GM21390 (cell line): Measurements from ENCODE around the gene MFAP4.

Experiments used
- ATAC-seq: cut with Tn5 transposase; IDR thresholded peaks from one replicate; pipeline ENCODE4 v1.9.1; 2021; ENCODE audit not compliant: unreplicated experiment

MFAP4 gene

DNA sequence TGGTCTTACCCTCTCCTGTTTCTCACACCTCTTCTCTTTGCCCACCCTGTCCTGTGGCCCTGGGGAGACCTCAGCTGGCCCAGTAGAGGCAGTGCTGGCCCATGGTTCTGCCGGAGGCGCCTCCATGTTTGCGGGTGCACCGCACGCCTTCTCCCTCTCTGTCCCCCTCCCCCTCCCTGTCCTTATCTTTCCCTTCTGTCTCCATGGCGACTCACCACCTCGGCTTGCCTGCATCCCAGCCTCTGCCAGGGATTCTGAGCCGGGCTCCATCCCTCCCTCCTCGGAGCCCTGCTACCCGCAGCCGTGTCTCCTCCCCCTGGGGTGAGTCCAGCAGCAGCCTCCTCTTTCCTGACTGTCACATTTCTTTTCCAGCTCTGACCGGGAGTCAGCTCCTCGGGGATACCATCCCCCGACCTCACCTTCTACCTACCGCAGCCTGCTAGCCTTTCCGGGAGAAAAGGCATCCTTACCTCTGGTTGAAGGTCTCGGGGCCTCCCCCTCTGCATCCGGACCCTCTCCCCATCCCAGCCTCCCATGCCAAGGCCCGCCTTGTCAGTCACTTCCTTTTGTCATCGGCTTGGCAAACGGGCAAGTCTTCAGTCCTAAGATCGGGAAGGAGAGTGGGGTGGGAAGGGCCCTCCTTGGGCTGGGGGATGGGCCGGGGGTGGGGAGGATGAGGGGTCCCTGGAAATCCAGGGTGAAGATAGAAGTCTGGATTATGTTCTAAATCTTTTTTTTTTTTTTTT, 24.1 kb upstream of the MFAP4 start, which contains the start of gene RNF112:
RNF112 (plus strand) TSS at position 358 of the 746 bp plus-strand sequence; CDS start at position 535, 177 bp downstream.
- no peak for ATAC-seq

DNA sequence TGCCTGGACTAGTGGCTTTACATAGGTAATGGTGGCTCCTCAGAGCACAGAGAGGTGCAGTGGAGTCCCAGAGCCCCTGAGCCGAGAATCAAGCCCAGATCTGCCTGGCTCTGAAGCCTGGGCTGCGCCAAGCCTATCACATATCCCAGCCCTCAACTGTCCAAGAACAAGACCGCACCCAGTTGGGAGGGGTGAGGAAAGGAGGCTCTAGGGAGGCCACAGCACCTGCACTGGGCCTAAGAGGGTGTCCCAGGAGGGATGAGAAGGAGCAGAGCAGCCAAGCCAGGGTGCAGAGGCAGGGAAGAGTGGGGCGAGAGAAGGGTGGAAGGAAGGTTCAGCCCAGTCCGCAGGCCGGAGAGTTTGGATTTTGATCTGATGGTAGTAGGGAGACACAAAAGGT, 23.1 kb upstream of the MFAP4 start:
- no peak for ATAC-seq

DNA sequence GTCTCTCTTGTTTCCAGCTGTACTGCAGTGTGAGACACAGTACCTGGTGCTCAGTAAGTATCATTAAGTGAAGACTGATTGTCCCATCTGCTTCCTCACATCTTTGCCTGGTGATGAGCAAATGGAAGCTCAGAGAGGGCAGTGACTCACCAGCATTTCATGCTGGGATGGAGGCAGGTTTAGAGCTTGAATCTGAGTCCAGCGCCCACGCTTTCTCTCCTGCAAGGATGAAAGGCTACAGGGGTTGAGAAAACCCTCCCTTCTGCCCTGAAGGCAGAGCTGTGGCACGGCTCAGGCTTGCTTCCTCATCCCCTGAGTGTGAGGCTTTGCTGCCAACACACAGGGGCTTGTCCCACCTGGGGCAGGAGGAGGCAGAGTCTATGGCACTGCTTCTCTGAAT, 22.5 kb upstream of the MFAP4 start:
- ATAC-seq, result no peak

DNA sequence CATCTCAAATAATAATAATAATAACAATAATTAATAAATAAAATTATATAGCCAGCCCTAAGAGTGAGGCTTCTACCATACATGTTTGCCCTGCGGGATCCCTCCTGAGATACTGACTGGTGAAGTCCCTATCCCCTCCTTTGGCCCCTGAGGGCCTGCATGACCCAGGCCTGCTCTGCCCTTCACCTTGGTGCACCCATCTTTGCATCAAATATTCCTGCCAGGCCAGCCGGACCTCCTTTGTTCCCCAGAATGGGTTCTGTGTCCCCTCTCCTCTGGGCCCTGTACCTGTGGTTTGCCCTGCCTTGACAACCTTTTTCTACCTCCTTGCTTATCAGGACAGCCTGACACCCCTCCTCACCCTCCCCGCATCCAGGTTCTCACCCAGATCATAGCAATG, 22.1 kb upstream of the MFAP4 start:
- ATAC-seq, result no peak

DNA sequence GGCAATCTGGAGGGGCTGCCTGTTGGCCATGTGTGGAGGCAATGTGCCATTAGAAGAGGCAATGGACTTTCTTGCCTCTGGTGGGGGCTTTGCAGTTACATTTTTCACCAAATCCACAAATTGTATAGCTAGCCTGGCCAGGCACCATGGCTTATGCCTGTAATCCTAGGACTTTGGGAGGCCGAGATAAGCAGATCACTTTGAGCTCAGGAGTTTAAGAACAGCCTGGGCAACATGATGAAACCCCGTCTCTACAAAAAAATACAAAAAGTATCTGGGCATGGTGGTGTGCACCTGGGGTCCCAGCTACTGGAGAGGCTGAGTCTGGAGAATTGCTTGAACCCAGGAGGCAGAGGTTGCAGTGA, 21.3 kb upstream of the MFAP4 start:
- no peak for ATAC-seq

DNA sequence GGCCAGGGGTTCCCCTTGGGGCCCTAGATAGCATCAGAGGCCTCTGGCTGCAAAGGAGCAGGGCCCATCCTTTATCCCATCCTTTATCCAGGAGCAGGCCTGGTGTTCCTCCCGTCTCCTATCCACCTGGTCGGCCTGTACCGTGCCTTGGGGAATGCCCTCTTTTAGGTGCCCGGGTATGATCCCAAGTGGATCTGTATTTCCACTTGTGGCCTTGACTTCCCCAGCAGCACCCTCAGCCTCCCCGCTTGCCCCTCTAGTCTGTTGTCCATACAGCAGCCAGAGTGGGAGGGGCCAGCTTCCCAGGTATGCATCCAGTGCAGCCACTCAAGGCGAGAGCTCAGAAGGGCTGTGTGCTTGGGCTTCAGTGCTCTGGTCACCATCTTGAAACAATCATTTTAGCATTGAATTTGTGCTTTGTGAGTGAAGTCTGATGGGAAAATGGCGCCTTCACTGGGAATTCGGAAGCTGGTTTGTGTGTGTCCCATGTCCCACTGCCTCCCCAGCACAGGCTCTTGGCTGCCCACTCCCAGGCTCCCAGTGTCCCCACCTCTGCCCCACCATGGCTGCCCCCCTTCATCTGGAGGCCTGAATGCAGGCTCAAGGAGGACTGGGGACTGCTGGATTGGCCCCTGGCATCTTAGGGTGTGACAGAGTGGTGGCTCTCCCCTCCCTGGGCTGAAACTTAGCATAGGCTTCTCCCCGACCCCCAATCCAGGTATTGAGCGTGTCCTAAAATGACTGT, 20.8 kb upstream of the MFAP4 start:
- ATAC-seq, result no peak

DNA sequence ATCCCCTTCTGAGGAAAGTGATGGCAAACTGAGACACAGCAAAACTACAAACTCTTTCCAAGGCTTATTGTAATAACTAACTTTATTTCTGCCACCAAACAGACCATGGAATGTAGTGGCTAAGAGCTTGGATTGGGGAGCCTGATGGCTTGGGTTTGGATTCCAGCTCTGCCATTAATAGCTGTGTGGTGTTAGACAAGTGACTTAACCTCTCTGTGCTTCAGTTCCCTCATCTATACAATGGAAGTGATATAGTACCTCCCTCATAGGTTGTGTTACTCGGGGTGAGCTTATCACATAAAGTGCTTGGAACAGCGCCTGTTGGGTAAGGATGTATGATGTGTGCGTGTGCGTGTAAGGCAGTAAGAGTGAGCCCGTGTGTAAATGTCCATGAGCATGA, 18.1 kb upstream of the MFAP4 start:
- no peak for ATAC-seq

DNA sequence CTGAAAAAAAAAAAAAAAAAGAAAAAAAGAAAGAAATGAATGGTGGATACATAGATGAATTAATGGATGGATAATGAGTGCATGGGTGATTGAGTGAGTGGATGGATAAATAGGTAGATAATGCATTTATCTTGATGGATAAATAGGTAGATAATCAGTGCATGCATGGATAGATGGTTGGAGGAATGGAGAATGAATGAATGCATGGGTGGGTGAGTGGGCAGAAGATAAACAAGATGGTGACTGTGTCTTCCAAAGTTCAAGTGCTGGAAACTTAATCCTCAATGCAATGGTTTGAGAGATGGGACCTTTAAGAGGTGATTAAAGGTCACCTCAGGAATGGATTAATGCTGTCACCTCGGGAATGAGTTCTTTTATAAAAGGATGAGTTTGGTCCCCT, 17.3 kb upstream of the MFAP4 start:
- ATAC-seq, result no peak

DNA sequence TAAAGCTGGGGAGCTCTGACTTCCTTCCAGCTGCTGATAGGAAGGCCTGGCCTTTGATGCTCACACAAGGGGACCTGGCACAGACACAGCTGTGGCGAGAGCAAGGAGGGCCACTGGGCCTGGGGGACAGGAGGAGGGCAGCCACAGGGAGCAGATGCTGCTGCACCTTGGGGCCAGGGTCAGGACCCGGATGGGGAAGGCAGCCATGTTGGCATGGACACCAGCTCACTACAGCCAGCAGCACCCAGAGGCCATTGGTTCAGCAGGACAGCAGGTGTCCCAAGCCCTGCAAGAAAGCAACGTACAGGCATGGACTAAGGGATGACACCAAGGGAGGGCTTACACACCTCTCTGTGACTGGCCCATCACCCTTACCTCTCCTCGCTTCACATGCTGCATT, 16.0 kb upstream of the MFAP4 start:
- ATAC-seq, result no peak

DNA sequence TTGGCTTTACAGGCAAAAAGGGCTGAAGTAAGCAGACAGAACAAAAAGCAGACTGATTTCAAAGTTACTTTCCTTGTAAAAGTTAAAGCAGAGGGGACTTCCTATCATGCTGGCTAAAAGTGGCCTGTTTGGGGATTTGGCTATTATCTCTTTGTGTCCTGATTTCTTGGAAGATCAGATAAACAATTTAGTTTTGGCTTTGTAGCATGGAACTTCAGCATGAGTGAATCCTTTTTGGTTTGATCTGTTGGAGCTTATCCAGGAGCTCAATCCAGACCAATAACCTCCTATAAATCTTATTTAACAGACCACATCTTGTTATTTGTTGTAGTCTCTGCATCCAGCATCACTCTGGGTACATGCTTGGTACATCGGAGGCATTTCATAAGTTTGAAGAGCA, 15.2 kb upstream of the MFAP4 start:
- ATAC-seq, result no peak

DNA sequence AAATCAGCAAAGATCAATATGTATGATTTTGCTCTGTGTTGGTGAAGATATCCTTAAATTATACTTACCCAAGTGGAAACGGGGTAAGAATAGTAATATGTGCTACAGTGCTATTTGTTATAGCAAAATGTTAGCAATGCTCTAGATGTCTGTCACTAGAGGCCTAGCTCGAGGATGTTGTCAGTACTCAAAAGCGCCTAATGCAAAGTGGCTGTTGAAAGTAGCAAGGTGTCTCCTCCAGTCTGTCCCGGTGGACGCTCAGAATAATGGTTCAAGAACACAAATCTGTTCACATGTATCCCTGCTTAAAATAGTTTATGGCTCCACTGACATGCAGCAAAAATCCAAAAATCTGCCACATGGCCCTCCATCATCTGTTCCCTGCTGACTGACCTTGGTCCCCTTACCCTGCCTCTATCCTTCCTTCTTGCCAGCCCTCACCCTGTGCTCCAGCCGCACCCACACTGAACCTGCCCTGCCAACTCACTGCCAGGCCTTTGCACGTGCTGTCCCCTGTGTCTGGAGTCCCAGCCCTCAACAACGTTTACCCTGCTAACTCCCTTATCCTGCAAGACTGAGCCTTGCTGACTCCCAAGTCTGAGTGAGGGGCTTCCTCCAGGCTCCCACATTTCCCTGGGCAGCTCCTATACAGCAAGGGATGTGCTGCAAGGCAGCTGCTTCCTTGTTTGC, 14.5 kb upstream of the MFAP4 start:
- ATAC-seq, result no peak

DNA sequence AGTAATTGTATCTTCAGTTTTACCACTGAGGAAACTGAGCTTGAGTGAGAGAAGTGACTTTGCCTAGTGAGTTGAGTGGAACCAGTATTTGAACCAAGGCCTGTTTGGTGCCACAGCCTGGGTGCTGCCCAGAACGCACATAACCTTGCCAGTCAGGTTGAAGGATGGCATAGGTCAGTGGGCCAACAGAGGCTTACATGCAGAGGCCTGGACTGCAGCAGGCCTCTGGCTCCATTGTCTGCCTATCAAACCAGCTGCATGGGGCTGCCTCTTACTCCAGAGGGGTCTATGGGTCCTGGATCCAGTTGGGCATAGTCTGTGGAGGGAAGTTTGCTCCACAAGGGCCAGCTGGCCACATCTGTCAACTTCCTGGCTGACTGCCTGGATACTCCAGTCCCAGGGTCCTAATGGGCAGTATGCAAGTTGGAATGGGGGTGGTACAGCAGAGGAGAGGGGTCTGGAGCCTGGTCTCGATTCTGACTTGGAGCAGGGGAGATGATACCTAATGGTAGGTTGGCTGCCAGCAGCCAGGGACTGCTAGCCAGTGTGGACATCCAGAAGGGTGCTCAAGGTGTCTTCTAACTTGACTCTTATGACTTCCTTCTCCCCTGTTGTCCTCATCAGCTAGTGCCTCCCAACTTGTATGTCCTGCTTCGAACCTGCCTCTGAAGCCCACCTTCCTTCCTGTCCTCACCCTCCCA, 12.9 kb upstream of the MFAP4 start:
- ATAC-seq, result no peak

DNA sequence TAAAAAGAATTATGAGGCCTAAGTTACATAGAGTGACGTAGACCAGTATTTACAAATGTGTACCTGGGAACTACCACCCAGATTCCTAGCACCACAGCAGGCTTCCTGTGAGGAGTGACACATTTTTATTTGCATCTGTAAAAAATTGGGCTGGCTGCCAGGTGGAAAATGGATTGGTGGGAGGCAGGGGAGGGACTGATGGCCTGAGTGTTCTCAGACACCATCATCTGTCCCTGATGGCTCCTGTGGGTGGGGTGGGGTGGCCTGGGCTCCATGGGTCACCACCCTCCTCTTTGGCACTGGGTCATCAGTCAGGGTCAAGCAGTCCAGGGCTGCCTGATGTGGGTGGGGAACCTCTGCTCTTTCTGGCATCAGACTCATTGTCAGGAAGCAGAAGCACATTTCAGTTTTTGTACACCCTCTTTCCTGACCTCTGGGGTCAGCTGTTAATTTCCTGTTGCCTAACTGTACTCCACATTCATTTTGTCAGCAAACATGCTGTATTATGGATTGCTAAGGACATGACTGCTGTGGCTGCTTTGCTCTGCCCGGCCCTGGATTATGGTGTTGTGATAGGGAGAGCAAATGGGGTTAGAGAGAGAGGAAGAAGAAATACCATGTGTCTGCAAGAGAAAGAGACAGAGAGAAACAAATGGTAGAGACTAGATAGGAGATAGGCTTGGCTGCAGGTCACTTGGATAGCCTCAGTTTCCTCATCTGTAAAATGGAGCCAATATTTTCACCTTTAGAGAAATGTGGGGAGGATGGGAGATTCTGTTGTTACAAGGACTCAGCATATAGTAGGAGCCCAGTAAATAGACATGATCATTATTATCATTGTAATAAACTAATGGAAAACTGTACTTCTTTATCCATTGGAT, 11.6 kb upstream of the MFAP4 start:
- no peak for ATAC-seq

DNA sequence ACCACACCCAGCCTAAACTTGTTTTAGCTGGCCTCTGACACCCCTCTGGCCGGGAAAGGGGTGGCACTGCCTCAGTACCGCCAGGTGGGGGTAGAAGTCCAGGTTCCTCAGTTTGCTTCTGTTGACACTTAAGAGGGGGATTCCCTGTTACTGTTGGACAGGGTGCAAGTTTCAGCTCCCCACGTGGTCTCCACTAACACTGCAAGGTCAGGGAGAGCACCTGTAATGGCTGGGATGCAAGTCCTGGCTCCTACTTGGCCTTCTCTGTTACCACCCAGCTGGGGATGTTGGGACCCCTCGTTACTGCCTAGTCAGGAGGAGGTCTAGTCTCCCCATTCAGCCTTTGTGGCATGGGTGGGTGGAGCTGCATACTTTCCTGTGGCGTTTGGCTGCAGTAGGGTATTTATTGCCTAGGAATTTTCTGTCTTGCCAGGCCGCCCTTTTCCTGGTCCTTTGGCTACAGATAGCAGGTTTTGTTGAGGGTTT, 10.6 kb upstream of the MFAP4 start:
- no peak for ATAC-seq

DNA sequence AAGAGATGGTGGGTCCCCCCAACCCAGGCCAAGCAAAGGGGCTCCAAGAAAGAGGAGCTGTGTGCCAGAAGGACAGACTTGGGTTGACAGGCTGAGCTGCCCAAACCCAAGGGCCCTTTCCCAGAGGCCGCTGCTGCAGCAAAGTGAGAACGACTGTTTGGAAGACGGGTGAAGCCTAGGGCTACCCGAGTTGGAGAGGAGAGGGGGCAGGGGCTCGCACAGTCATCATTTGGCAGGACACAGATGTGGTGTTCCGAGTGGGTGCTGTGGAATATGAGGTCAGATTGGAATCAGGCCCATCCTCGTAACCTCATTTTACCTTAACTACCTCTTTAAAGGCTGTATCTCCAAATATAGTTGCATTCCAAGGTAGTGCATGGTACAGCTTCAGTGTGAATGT, 5.3 kb upstream of the MFAP4 start:
- no peak for ATAC-seq

DNA sequence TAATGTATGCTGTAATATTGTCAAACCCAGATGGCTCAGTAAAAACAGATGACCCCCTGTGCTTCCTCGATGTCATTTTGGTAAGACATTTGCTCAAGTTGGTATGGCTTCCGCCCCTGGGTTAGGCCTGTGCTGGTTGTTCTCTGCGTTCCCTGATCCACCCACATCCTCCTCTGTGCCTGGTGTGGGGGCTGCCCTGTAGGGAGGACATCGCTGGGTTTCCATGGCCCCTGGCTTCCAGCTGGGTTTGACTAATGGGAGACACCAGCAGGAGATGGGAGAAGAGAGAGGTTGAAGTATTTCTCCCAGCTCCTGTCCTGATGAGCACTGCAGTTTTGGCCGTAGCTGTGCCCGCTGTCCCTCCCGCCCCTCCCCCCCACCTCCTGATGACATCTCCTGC, 4.4 kb upstream of the MFAP4 start:
- ATAC-seq, result no peak

DNA sequence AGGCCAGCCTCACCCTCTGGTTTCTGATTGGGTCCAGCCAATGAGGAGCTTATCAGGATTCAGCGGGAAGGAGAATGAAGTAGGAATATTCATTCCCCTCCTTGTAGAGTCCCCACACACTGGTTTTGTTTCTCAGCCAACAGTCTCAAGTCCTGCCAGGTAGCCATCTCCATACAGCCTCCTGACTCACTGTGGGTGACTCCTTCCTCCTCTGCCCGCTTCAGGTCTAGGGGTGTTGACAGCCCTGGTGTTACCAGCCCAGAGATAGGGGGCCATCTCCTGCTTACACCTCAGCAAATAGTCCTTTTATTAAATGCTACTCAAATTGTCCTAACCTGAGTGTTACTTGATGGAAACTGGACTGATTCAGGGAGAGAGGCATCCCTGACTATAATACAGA, 4.0 kb upstream of the MFAP4 start:
- no peak for ATAC-seq

DNA sequence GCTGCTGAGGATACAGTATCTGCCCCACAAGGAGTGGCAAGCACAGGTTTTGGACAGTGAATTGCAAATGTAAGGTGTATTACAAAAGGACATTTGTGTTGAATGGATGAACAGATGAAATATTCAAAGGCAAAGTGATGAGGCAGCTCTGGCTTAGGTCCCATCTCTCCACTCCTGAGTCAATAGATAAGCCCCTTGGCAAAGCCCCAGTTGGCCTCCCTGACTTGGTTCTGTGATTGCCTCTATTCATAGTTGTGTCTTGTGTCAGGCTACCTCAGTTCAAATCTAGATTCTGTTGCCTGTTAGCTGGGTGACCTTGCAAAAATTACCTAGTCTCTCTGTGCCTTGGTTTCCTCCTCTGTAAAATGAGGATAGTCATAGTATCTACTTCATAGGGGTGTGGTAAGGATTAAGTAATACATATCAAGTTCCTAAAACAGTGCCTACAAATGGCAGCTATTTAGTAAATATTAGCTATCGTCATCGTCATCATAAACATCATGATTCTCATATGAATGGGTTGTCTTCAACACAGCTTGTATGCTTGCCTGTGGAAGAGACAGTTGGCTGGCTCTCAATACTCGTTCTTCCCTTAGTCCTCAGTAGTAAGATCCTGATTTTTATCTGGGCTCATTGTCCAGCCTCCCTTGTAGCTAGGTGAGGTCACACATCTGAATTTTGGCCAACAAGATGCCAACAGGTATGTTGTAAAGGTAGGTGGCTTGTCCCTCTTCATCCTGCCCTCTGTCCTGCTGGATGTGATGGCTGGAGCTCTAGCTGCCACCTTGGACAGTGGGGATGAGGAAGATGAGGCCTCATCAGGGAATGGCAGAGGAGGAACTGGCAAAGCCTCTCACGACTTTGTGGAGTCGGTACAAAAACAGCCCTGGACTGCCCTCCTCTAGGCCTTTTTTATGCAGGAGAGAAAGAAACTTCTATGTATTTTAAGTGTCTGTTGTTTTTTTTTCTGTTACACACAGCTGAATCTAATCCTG, 2.1 kb upstream of the MFAP4 start:
- no peak for ATAC-seq

DNA sequence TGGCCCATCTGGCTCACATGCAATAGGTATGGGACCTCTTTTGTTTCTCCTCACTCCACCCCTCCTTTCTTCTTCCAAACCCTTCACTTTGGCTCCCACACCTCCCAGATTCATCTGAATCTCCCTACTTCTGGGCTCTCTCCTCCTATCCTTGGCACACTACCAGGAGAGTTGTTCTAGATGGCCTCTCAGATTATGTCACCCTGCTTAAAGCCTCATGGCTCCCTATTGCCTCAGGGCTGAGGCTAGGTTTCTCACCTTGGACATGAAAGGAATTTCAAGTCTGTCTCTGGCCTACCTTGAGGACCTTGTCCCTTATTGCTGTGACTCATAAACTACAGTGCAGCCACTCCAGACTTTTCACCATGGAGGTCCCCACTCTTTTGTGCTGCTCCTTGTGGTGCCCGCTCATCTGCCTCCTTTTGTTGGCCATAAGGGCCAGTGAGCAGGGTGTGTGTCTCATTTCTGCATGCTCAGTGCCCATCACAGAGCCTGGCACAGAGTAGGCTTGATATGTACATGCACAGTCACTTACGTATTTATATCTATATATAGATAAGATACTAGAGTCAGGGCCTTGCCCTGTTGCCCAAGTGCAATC, 1.0 kb upstream of the MFAP4 start:
- no peak for ATAC-seq
